Measurements from ENCODE around the gene TMEM98.
"Not testable (repeated sequence)": the region's sequence is repeated elsewhere in the genome, so short reads cannot be mapped to it uniquely, and the experiment has no call there.

Gene TMEM98

DNA sequence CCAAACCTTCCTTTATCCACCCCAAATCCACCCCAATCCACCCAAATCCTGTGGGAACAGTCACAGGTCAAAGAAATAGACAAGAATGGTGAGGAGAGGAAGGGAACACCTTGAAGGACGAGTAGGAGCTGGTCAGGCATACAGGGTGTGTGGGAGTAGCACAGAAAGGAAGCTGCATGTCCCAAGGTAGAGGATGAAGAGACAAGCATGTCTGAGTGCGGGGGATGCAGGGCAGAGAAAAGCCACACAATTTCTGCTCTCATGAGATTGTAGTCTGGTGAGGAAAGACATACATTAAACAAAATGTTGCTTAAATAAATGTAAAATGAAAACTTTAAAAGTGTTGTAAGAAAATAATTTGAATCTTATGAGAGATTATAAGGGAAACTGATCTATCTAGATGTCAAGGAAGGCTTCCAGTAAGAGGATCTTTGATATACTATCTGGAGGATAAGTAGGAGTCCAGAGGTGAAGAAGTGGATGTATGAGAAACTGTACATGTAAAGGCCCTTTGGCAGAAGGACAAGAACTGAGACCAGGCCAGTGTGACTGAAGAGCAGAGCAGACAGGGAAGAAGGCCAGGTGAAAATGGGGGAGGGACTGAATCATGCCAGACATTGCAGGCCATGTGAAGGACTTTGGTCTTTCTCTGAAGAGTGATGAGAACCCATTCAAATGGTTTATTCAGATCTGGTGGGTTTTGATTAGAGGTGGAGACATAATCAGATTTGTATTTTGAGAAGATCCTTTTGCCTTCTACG, 18.6 kb downstream of the TMEM98 start:
- no peaks in the 10 kb centered on the region for H3K36me3 ChIP-seq (ENCODE audit: control insufficient read depth in 4 of 4, insufficient read depth in 4 of 4, low read length in 3 of 4)
- H3K4me1 ChIP-seq (ENCODE audit: control extremely low read depth in 1 of 4, control insufficient read depth in 4 of 4, insufficient read depth in 4 of 4, low read length in 3 of 4), result no peaks in the 10 kb centered on the region
- no peaks in the 10 kb centered on the region for H3K27me3 ChIP-seq (replicated peaks in 2 of 5; ENCODE audit: control insufficient read depth in 4 of 5, insufficient read depth in 5 of 5, low read length in 4 of 5)
- ChIA-PET CTCF (interaction anchor here (1.2 kb wide), 1 partner anchor 145 kb away, joined by 3 read pairs; no protein-coding TSS in a partner anchor), POLR2A (no interaction called here)
- H3K27ac ChIP-seq (ENCODE audit: insufficient read depth in 1 of 2, low read depth in 1 of 2, low read length in 2 of 2, poor library complexity in 1 of 2, severe bottlenecking in 2 of 2), result no peak overlapping the region
- no peak for DNase-seq
- H3K9me3 ChIP-seq (ENCODE audit: control extremely low read depth in 1 of 5, control insufficient read depth in 4 of 5, insufficient read depth in 2 of 5, low read depth in 1 of 5, low read length in 4 of 5), result no peaks in the 10 kb centered on the region
- 79% methylated on average over 3 of the region's 3 CpGs for WGBS (ENCODE audit: insufficient coverage)
- H3K4me3 ChIP-seq (ENCODE audit: control insufficient read depth in 1 of 7, extremely low read depth in 1 of 7, insufficient read depth in 4 of 7, low read depth in 2 of 7, low read length in 6 of 7), result no peak overlapping the region

DNA sequence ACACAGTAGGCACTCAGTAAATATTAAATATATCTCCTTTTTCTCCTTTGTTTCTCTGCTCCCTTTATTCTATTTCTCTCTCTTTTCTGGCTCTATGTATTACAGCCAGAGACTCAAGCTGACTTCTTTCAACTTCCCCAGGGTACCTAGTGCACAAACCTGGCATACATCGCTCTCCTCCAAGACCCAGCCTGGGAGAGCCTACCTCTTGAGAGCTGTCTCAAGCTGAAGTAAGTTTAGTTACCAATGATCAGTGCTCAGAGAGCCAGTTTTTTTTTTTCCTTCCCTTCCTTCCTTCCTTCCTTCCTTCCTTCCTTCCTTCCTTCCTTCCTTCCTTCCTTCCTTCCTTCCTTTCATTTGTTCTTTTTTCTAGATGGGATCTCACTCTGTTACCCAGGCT, 19.8 kb downstream of the TMEM98 start:
- Histone ChIP-seq H3K36me3 (ENCODE audit: control insufficient read depth in 4 of 4, insufficient read depth in 4 of 4, low read length in 3 of 4) (no peaks in the 10 kb centered on the region), H3K4me3 (ENCODE audit: control insufficient read depth in 1 of 7, extremely low read depth in 1 of 7, insufficient read depth in 4 of 7, low read depth in 2 of 7, low read length in 6 of 7) (no peak overlapping the region), H3K4me1 (ENCODE audit: control extremely low read depth in 1 of 4, control insufficient read depth in 4 of 4, insufficient read depth in 4 of 4, low read length in 3 of 4) (no peaks in the 10 kb centered on the region), H3K27ac (ENCODE audit: insufficient read depth in 1 of 2, low read depth in 1 of 2, low read length in 2 of 2, poor library complexity in 1 of 2, severe bottlenecking in 2 of 2) (no peak overlapping the region), H3K27me3 (replicated peaks in 2 of 5; ENCODE audit: control insufficient read depth in 4 of 5, insufficient read depth in 5 of 5, low read length in 4 of 5) (no peaks in the 10 kb centered on the region), H3K9me3 (ENCODE audit: control extremely low read depth in 1 of 5, control insufficient read depth in 4 of 5, insufficient read depth in 2 of 5, low read depth in 1 of 5, low read length in 4 of 5) (no peaks in the 10 kb centered on the region)
- CTCF ChIA-PET, result interaction anchor here (1.3 kb wide), 1 partner anchor 12 kb away, joined by 4 read pairs; no protein-coding TSS in a partner anchor
- WGBS (ENCODE audit: insufficient coverage), result 100% methylated on average over 1 of the region's 1 CpG
- DNase-seq, result no peak
- POLR2A ChIA-PET, result interaction anchor here (0.7 kb wide), 1 partner anchor 173 kb away, joined by 3 read pairs; no protein-coding TSS in a partner anchor

DNA sequence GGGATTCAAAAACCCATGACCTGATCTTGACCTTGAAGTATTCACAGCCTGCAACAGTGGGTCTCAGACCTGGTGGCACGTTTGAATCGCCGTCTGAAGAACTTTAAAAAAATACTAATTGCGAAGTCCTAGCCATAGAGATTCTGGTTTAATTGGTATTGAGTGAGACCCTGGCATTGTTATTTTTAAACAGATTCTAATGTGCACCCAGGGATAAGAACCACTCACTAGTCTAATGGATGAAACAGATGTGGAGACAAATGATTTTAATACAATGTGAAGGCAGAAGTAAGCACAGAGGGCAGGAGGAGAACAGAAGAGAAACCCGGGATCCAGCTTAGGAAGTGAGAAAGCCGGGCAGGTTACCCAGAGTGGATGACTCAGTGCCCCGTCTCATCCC, 21.2 kb downstream of the TMEM98 start:
- 81% methylated on average over 5 of the region's 7 CpGs for WGBS (ENCODE audit: insufficient coverage)
- CTCF ChIA-PET, result interaction anchor here (1.0 to 1.4 kb wide), 2 partner anchors 9 to 13 kb away, joined by 3 to 4 read pairs; no protein-coding TSS in a partner anchor

DNA sequence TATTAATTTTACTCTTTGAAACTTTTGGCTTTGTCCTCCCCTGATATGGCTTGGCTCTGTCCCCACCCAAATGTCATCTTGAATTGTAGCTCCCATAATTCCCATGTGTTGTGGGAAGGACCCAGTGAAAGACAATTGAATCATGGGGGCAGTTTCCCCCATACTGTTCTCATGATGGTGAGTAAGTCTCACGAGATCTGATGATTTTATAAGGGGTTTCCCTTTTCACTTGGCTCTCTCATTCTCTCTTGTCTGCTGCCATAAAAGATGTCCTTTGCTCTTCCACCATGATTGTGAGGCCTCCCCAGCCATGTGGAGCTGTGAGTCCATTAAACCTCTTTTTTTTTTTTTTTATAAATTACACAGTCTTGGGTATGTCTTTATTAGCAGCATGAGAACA, 24.5 kb downstream of the TMEM98 start:
- H3K9me3 ChIP-seq (ENCODE audit: control extremely low read depth in 1 of 5, control insufficient read depth in 4 of 5, insufficient read depth in 2 of 5, low read depth in 1 of 5, low read length in 4 of 5); DNase-seq; H3K4me3 ChIP-seq (ENCODE audit: control insufficient read depth in 1 of 7, extremely low read depth in 1 of 7, insufficient read depth in 4 of 7, low read depth in 2 of 7, low read length in 6 of 7); H3K27me3 ChIP-seq (replicated peaks in 2 of 5; ENCODE audit: control insufficient read depth in 4 of 5, insufficient read depth in 5 of 5, low read length in 4 of 5); H3K36me3 ChIP-seq (ENCODE audit: control insufficient read depth in 4 of 4, insufficient read depth in 4 of 4, low read length in 3 of 4); H3K27ac ChIP-seq (ENCODE audit: insufficient read depth in 1 of 2, low read depth in 1 of 2, low read length in 2 of 2, poor library complexity in 1 of 2, severe bottlenecking in 2 of 2); POLR2A ChIA-PET; H3K4me1 ChIP-seq (ENCODE audit: control extremely low read depth in 1 of 4, control insufficient read depth in 4 of 4, insufficient read depth in 4 of 4, low read length in 3 of 4): not testable (repeated sequence)
- CTCF ChIA-PET, result interaction anchor here (1.0 to 2.5 kb wide), 3 partner anchors 8 to 16 kb away, joined by 3 to 10 read pairs (median 6); no protein-coding TSS in a partner anchor
- WGBS (ENCODE audit: insufficient coverage), result no CpG with 5 or more reads among the region's 1 CpG

More for the DNA sequence above, 21.2 kb downstream of the TMEM98 start:
- Histone ChIP-seq H3K27ac (ENCODE audit: insufficient read depth in 1 of 2, low read depth in 1 of 2, low read length in 2 of 2, poor library complexity in 1 of 2, severe bottlenecking in 2 of 2) (no peak overlapping the region), H3K9me3 (ENCODE audit: control extremely low read depth in 1 of 5, control insufficient read depth in 4 of 5, insufficient read depth in 2 of 5, low read depth in 1 of 5, low read length in 4 of 5) (no peaks in the 10 kb centered on the region), H3K36me3 (ENCODE audit: control insufficient read depth in 4 of 4, insufficient read depth in 4 of 4, low read length in 3 of 4) (no peaks in the 10 kb centered on the region), H3K4me3 (ENCODE audit: control insufficient read depth in 1 of 7, extremely low read depth in 1 of 7, insufficient read depth in 4 of 7, low read depth in 2 of 7, low read length in 6 of 7) (no peak overlapping the region), H3K4me1 (ENCODE audit: control extremely low read depth in 1 of 4, control insufficient read depth in 4 of 4, insufficient read depth in 4 of 4, low read length in 3 of 4) (no peaks in the 10 kb centered on the region), H3K27me3 (replicated peaks in 2 of 5; ENCODE audit: control insufficient read depth in 4 of 5, insufficient read depth in 5 of 5, low read length in 4 of 5) (peaks cover 0 to 2% (median 0%) of the 10 kb centered on the region in 5 experiments)
- DNase-seq, result no peak
- POLR2A ChIA-PET, result no interaction called here

DNA sequence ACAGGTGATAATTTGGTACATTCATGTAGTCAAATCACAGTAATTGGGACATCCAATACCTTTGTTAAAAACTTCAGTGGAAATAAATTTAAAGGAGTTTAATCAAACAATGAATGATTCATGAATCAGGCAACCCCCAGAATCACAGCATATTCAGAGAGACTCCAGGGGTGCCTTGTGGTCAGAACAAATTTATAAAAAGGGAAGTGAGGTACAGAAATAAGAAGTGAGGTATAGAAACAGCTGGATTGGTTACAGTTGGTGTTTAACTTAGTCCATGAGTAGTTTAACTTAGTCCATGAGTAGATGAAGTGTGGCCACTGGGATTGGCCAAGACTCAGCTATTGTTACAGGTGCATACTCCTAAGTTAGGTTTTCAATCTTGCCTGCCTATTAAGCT, 25.1 kb downstream of the TMEM98 start:
- H3K9me3 ChIP-seq (ENCODE audit: control extremely low read depth in 1 of 5, control insufficient read depth in 4 of 5, insufficient read depth in 2 of 5, low read depth in 1 of 5, low read length in 4 of 5), result no peaks in the 10 kb centered on the region
- ChIA-PET CTCF (interaction anchor here (1.0 to 2.5 kb wide), 2 partner anchors 13 to 17 kb away, joined by 3 to 10 read pairs; no protein-coding TSS in a partner anchor), POLR2A (no interaction called here)
- H3K27me3 ChIP-seq (replicated peaks in 2 of 5; ENCODE audit: control insufficient read depth in 4 of 5, insufficient read depth in 5 of 5, low read length in 4 of 5), result peaks cover 0 to 2% (median 0%) of the 10 kb centered on the region in 5 experiments
- no peak overlapping the region for H3K4me3 ChIP-seq (ENCODE audit: control insufficient read depth in 1 of 7, extremely low read depth in 1 of 7, insufficient read depth in 4 of 7, low read depth in 2 of 7, low read length in 6 of 7)
- no peaks in the 10 kb centered on the region for H3K36me3 ChIP-seq (ENCODE audit: control insufficient read depth in 4 of 4, insufficient read depth in 4 of 4, low read length in 3 of 4)
- no peak overlapping the region for H3K27ac ChIP-seq (ENCODE audit: insufficient read depth in 1 of 2, low read depth in 1 of 2, low read length in 2 of 2, poor library complexity in 1 of 2, severe bottlenecking in 2 of 2)
- peak in 2 of 3 donors; percentile 59 to 77 for DNase-seq
- peaks cover 0 to 4% (median 0%) of the 10 kb centered on the region in 4 experiments for H3K4me1 ChIP-seq (ENCODE audit: control extremely low read depth in 1 of 4, control insufficient read depth in 4 of 4, insufficient read depth in 4 of 4, low read length in 3 of 4)

DNA sequence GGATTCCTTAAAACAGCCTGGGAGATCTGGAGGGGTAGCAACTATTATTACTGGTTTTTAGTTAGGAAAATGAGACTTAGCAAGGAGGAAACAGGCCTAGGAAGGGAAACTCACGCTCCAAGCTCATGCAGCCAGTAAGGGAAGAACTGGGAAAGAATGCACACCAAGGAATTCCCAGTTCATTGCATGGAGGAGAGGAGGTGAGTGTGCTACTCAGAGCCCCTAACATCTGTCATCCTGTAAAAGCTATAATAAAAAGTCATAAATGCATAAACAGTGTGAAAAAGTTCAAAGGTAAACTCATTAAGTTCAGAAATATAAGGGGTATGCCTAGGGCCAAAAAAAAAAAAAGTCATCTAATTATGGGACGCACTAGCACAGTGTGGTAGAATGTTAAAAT, 25.9 kb downstream of the TMEM98 start:
- 100% methylated on average over 1 of the region's 2 CpGs for WGBS (ENCODE audit: insufficient coverage)
- ChIA-PET POLR2A (no interaction called here), CTCF (interaction anchor here (2.5 kb wide), 1 partner anchor 18 kb away, joined by 10 read pairs; no protein-coding TSS in a partner anchor)
- H3K36me3 ChIP-seq (ENCODE audit: control insufficient read depth in 4 of 4, insufficient read depth in 4 of 4, low read length in 3 of 4), result no peaks in the 10 kb centered on the region
- no peak overlapping the region for H3K4me3 ChIP-seq (ENCODE audit: control insufficient read depth in 1 of 7, extremely low read depth in 1 of 7, insufficient read depth in 4 of 7, low read depth in 2 of 7, low read length in 6 of 7)
- no peak overlapping the region for H3K27ac ChIP-seq (ENCODE audit: insufficient read depth in 1 of 2, low read depth in 1 of 2, low read length in 2 of 2, poor library complexity in 1 of 2, severe bottlenecking in 2 of 2)
- DNase-seq, result no peak
- peaks cover 0 to 4% (median 0%) of the 10 kb centered on the region in 4 experiments for H3K4me1 ChIP-seq (ENCODE audit: control extremely low read depth in 1 of 4, control insufficient read depth in 4 of 4, insufficient read depth in 4 of 4, low read length in 3 of 4)
- no peaks in the 10 kb centered on the region for H3K9me3 ChIP-seq (ENCODE audit: control extremely low read depth in 1 of 5, control insufficient read depth in 4 of 5, insufficient read depth in 2 of 5, low read depth in 1 of 5, low read length in 4 of 5)
- peaks cover 0 to 2% (median 0%) of the 10 kb centered on the region in 5 experiments for H3K27me3 ChIP-seq (replicated peaks in 2 of 5; ENCODE audit: control insufficient read depth in 4 of 5, insufficient read depth in 5 of 5, low read length in 4 of 5)

DNA sequence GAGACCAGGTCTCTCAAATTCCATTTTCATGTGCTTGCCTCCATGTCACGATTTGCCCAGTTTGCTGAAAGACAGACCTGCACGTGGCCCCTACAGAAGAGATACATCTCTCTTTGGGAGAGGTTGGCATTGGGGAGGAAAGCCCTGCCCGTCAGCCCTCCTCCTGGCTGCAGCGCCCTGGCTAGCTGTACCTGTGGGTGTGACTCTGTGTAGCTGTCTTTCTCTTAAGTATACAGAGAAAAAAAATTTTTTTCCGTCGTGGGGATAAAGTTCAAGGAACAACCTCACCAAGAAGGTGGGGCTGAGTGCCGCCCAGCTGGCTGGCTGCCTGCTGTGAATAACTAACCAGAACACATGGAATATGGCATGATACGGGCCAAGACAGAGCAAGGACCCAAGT, 26.5 kb downstream of the TMEM98 start:
- Histone ChIP-seq H3K9me3 (ENCODE audit: control extremely low read depth in 1 of 5, control insufficient read depth in 4 of 5, insufficient read depth in 2 of 5, low read depth in 1 of 5, low read length in 4 of 5) (no peaks in the 10 kb centered on the region), H3K27me3 (replicated peaks in 2 of 5; ENCODE audit: control insufficient read depth in 4 of 5, insufficient read depth in 5 of 5, low read length in 4 of 5) (peaks cover 0 to 2% (median 0%) of the 10 kb centered on the region in 5 experiments), H3K4me1 (ENCODE audit: control extremely low read depth in 1 of 4, control insufficient read depth in 4 of 4, insufficient read depth in 4 of 4, low read length in 3 of 4) (peaks cover 0 to 4% (median 0%) of the 10 kb centered on the region in 4 experiments), H3K36me3 (ENCODE audit: control insufficient read depth in 4 of 4, insufficient read depth in 4 of 4, low read length in 3 of 4) (no peaks in the 10 kb centered on the region), H3K4me3 (ENCODE audit: control insufficient read depth in 1 of 7, extremely low read depth in 1 of 7, insufficient read depth in 4 of 7, low read depth in 2 of 7, low read length in 6 of 7) (no peak overlapping the region), H3K27ac (ENCODE audit: insufficient read depth in 1 of 2, low read depth in 1 of 2, low read length in 2 of 2, poor library complexity in 1 of 2, severe bottlenecking in 2 of 2) (no peak overlapping the region)
- CTCF ChIA-PET, result interaction anchor here (2.5 kb wide), 1 partner anchor 18 kb away, joined by 10 read pairs; no protein-coding TSS in a partner anchor
- 95% methylated on average over 8 of the region's 8 CpGs for WGBS (ENCODE audit: insufficient coverage)
- DNase-seq, result no peak
- POLR2A ChIA-PET, result no interaction called here

All from common myeloid progenitor, CD34-positive (primary cell).